PC-9 (cell line): Measurements from ENCODE around the gene PHC2.

Experiments used
- CTCF ChIP-seq: fragments of 200-600 bp; sonication (generic); conservative IDR thresholded peaks from 2 replicates; pipeline ENCODE4 v1.6.1; 2017; ENCODE audit warnings: mixed run types, antibody characterized with exemption, mild to moderate bottlenecking, moderate library complexity
- EZH2 ChIP-seq: fragments of 200-600 bp; sonication (generic); IDR thresholded peaks from 2 replicates; pipeline ENCODE4 v1.8.0; 2017; ENCODE audit warnings: antibody characterized with exemption, low read depth

DNA sequence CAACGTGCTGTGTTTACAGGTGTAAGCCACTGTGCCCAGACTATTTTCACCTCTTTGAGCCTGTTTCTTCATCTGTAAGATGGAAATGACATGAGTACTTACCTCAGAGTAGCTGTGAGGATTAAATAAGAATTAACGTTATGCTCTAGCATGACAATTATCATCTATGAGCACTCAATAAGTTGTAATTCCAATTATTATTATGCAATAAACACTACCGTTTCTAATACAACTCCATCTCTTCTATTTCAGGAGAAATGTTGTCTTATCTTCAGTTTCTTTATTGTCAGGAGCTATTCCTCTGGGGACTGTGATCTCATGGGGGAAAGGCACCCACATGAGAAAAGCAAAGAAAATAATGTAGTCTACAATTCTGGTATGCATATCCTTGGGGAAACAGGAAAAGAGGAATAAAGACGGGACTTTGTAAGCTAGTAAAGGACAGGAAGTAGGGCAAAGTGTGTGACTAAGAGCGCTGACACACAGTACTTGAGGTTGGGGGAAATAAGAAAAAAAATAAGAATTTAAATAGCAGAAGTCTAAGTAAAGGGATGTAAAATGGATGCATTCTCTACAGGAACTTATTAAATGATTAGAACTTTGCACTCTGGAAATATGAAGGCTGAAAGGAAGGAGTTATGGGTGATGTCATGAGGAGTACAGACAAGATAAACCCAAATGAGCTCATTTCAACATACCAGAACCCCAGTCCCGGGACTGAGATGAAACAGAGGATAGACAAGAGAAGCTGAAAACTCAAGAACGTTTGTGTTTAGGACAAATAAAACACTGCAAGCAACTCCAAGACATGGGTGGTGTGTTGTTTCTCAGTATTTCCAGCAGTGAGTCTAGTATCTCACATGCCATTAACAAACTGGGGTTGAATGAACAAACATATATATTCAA lies 9.8 kb downstream of the PHC2 start:
- TF ChIP-seq CTCF: no peak
- TF ChIP-seq EZH2: no peak
